Activated T-cell treated with anti-CD3 and anti-CD28 coated beads, Interleukin-2, amount 50 U/mL, for 48 hours (primary cell): Measurements from ENCODE around the gene EVX1.

ENCODE experiments used
- DNase-seq, 2 experiments: peaks; one replicate each; pipeline ENCODE4 v3.0.0-alpha.2; 2020

Gene EVX1

DNA sequence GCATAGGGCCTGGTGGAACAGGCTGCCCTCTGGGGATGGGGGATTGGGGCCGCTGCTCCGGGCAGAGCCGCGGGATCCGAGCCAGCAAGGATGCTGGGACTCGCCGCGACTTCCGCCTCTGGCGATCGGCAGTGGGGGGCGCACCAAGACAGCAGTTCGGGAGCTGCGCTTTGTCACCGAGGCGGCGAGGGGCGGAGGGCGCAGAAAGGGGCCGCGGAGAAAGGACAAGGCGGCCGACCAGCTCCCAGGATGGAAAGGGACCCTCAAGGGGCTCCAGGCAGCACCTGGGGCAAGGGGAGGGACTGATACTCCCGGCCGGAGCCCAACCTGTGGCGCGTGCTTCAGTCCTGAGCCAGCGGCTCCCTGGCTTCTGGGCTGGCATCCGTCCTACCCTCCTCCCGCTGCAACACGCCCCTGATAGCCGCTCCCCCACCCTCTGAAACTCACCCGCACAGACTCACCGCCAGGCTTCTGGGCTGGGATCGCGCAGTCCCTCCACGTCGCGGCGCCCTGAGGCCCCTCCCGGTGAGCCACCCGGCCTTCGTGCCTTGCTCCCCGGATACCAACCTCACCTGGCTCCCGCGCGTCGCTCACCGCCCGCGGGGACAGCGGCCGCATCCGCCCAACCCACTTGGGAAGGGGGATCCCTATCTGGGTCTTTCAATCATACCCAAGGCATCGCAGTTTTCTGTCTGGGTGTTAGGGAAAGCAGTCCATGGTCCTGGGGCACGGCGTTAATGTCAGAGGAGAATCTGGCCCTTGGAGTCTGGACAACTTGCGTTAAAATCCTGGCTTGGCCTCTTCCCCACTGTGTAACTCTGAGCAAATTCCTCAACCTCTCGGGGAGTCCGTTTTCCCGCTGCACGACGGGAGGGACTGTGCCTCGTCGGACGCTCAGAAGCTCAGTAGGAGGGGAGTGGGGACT is 7.0 kb upstream of the EVX1 start:
- DNase-seq: no peak

DNA sequence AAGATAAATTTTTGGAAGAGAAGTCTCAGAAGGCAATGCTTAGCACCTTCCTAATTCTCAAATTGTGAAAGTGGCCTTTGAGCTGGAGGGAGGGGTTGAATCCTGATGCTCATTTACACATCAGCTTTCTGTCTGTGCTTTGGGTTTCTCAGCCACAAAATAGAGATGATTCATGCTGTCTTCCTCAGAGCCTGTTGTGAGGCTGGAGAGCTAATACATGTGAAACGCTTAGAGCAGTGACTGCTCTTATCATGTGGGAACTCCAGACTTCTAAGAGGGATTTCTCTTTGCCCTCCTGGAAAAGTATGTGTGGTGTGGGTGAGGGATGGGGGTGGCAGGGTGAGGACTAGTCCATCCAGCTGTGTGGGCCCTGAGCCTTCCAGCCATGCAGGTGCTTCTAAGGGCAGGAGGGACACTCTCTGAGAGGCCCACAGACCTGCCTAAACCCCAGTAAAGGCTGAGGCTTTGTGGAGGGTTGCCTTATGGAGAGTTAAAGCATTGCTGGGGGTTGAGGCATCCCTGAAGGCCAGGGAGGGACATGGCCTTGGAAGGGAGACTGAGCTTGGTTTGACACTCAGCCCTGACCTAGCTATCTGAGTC is 4.8 kb upstream of the EVX1 start:
- DNase-seq: no peak

DNA sequence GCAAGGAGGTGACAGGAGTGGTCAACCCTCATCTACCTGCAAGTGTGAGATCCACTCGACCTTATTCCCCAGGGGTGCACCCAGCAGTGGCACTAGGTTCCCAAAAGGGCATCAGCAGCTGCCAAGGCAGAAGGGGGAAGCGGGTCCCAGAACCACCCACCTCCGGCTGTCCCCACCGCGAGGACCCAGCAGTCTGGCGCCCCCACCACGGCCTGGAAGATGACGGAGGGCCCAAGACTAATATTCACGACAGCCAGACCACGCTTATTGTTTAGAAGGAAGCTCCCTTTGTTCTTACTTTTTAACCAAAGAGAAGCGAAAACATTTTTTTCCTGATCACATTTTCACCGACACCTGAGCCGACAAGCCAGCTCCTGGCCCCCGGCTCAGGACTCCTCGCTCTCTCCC is 3.6 kb upstream of the EVX1 start:
- no peak for DNase-seq

DNA sequence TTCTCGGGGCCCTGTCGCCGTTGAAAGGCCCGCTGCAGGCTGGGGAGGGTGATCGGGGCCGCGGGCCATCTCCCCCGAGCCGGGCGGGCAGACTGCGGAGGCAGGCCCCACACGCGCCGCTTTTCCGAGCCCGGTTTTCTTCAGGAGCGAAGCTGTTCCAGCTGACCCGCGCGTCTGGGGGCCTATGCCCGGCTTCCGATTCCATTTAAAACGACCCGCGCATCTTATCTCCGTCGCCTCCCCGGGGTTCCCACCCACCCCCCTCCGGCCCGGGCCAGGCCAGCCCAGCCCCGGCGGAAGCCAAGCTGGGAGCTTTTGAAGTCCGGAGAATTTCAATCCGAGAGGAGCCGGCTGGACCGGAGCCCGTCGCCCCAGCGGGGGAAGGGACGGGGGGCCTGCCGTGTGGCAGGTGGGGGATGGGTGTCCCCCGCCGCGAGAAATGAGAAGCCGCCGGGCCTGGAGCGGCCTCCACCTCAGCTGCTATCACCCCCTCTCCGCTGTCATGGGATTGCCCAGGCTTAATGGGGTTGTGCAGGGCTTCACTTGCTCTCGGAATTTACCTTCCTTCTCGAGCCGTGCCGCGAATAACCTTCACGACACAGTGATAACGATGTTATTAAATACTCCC is 3.1 kb upstream of the EVX1 start:
- DNase-seq: no peak

DNA sequence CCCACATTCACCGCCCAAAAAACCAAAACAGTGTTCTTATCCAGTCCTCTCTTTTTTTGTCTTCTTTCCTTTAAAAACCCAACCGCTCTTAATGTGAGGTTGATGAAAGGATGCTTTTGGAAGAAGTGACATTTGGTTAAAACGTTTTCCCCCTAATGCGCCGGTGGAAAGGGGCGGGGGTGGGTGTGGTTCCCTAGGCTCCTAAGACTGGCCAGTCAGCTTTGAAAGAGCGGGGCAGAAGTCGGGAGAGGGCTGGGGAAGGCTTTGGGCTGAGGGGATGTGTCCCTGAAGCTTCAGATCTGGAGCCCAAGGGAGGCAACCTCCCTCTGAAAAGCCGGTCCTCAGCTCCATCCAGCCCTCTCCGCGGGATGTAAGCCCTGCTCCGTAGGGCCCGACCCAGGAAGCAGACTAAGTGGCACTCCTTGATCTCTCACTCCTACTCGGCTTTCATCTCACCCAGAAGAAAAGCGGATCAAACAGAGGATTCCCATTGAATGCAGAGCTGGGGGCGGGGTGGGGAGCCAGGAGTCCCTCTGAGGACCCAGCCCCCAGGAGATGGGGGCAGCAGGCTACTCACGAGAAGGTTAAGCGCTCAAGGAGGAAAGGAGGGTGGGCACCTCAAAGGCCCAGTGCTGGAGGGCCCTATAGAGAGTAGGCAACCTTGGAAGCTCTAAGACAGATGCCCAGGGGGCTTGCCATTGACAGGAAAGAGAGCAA is 2.4 kb upstream of the EVX1 start:
- DNase-seq: peak in 1 of 2 experiments; percentile 27

DNA sequence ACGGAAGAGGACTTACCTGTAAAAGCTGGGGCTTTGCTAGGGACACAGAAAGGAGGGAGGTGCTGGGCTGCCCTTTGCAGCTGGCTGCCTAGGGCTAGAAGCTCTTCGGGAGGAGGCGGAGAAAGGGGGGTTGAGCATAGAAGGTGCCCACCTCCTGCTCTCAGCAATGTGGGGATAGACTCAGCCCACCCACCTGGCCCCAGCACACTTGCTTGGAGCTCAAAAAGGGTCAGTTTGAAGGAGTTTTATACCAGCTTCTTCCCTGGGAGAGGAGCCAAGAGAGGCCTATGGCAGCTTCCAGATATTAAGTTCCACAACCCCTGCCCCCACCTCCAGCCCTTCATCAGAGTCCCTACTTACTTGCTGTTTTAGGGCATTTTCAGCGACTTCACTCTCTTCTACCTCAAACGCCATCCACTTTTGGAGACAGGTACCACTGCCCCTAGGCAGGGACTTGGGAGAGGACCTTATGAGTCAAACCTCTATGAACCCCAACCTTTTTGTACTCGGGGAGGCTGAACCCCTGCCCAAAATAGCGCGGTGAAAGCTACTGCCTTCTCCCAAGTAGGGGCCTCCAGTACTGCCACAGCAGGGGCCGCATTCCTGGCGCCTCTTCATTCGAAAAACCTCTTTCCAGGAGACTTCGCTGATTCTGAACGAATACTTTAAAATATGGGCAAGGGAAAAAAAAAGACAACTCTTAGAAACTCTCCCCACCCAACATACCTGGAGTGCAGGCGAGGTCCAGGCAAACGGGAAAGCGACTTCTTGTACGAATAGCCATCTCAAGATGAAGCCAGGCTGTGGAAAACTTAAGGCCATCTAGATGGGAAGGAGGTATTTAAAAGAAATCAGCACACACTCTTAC is 1.2 kb upstream of the EVX1 start:
- peak in 1 of 2 experiments; percentile 20 for DNase-seq

DNA sequence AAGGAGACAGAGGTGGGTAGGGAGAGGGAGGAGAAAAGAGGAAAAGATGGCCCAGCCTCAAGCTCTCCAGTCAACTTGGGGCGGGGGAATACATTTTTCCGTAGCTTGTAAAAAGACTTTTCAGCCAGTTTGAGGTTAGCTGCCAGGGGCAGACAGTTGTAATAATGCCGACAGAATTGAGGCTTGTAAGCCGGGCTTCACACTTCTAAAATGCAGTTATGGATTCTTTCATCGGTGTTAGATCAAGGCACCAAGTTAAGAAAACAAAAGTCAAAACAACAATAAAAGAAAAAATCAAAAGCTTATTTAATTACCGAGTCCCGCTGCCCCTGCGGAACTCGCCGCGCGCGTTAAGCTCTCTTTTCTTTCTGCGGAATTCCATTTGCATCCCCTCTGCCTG is 448 bp upstream of the EVX1 start:
- no peak for DNase-seq

DNA sequence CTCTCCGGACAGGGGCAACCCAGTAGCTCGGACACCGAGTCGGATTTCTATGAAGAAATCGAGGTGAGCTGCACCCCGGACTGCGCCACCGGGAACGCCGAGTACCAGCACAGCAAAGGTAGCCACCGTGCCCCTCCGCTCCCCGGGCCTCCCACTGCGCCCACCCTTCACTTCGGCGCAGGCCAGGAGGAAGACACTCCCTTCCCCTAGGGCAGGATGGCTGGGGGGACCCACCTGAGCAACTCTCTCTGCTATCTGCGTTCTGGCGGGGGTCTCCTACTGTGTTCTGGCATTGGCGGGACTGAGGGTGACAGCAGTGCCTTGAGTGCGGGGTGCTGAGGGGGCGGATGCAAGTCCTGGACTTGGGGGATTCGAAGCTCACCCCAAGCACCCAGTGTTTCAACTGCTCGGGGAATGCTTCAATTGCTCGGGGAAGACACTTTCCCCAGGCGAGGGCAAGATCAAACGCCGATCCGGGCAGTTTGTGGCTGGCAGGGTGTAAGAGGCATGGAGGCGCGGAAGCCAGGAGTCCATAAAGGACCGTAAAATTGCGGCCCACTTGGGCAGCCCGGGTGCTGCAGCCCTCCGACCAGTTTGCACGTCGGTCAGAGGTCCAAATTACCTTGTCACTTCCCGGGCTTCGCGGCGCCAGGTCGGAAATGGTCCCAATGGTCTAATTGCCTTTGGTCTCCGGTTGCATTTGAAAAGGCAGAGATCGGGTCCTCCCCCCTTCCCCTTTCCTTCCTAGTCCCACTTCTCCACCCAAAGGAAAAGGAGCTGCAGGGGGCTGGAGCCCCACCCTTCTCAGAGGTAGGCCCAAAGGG is 950 bp downstream of the EVX1 start:
- DNase-seq: peak in 1 of 2 experiments; percentile 31

DNA sequence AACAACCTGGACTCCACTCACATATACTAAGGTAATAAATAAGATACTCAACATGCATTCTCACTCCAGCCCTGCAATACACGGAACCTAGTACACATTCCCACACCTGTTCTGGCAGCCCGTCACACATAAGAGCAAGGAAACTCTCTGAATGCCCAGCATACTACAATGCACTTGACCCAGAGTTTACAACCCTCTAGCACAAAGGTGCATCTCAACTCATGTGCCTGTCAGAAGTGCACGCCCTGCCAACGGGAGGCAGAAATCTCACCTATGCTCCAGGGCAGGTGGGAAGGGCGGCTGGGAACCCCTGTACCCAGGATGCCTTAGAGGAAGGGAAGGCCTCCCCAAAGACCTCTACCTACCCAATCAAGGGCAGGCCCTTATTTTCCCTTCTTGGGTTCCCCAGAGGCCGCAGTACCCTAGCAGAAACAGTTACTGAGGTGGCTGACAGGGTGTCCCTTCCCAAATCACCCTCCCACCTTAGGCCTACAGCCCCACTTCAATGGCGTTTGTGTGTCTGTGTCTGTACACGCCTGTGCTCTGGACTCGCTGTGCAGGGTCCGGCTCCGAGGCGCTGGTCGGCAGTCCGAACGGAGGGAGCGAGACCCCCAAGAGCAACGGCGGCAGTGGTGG is 2.0 kb downstream of the EVX1 start:
- peak in 1 of 2 experiments; percentile 34 for DNase-seq

DNA sequence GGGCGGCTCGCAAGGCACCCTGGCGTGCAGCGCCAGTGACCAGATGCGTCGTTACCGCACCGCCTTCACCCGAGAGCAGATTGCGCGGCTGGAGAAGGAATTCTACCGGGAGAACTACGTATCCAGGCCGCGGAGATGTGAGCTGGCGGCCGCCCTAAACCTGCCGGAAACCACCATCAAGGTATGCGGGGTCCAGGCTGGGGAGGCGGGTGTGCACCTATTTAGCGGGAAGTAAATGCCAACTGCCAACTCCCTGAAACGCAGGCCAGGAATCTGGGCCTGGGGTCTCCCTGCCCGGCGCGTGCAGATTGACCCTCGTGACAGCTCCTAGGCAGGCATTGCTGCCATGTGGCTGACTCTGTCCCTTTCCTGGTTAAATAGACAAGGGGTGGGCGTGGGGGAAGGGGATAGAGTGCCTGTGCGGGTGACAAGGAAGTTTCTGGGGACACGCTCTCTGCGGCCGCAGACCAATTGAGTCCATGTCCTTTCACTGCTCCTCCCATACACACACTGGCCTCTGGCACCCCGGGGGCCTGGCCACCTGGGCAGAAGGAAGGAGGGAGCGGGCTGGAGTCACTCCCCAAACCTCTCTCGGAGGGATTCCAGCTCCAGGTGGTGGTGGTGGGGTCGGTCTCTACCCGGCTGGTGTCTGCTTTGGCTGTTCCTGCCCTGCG is 2.7 kb downstream of the EVX1 start:
- peak in 1 of 2 experiments; percentile 27 for DNase-seq

DNA sequence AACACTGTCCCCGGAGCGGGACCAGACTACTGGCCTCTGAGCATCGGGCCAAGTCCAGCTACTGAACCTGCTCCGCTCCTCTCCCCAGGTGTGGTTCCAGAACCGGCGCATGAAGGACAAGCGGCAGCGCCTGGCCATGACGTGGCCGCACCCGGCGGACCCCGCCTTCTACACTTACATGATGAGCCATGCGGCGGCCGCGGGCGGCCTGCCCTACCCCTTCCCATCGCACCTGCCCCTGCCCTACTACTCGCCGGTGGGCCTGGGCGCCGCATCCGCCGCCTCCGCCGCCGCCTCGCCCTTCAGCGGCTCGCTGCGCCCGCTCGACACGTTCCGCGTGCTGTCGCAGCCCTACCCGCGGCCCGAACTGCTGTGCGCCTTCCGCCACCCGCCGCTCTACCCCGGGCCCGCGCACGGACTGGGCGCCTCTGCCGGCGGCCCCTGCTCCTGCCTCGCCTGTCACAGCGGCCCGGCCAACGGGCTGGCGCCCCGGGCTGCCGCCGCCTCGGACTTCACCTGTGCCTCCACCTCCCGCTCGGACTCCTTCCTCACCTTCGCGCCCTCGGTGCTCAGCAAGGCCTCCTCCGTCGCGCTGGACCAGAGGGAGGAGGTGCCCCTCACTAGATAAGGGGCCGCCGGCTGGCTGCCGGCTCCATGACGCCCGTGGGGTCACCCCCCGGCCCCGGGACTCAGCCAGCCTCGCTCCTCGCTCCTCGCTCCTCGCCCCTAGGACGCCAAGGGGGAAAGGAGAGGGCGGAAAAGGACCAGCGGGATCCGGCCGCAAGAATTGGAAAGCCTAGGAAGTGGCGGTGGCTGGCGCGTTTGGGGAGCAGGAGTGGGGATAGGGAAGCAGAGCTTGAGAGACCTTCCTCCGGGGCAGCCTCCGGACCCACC is 3.4 kb downstream of the EVX1 start:
- DNase-seq: peak in 1 of 2 experiments; percentile 51

DNA sequence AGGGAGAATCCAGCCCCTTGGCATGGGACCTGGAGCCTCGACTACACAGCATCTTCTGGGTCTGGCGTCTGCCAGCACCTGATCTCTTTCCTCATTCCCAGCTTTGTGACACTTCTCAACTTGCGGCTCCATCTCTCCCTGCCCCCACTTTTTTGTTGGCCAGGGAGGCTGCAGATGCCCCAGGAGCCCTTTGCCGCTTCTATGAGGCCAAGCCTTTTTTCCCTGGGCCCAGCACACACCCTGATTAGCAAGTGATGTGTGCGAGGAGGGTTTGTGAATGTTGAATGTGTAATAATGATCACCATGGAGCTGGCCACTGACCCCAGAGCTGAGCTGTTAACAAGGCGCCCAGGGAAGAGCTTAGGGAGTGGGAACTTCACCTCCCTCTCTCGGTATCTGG is 4.4 kb downstream of the EVX1 start:
- DNase-seq: peak in 1 of 2 experiments; percentile 16

DNA sequence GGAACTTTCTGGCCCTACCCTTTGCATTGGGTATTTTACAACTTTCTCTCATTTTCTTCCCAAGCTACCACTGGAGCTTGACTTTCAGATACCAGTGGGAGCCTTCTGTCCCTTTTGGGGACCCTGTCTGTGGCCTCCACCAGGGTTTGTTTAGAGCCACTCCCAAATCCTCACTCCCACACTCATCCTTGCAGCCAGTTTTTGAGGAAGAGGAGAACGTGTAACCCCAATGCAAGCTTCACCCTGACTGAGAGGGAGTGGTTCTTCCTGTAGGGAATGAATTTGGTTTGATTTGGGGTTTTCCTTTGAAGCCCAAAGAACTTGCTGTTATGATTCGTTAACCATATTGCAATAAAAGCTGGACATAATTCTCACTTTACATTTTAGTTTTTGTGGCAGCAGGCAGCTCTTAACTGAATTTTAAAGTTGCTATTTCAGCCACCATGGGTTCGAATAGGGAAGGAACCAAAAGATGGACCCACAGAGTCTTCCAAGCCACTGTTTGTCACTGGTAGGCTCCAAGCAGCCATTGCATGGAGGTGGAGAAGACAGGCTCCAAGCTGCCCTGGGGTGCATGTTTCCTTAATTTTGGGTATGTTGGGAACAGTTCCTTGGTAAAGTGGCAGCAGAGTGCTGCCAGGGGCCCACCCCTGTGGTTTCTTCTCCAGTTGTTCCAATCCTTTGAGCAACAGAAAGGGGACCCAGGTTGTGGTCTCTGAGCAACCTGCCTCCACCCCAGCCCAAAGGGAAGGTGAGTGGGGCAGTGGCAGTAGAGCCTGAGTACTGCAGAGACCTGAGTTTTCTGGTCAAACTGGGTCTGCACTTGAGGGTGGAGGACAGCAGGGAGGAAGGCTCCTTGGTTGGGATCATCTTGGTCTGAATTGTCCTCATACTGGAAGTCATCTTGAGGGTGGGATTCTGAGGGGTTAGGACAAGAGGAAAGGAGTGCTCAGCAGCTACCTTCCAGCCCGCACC is 5.1 kb downstream of the EVX1 start:
- DNase-seq: no peak

DNA sequence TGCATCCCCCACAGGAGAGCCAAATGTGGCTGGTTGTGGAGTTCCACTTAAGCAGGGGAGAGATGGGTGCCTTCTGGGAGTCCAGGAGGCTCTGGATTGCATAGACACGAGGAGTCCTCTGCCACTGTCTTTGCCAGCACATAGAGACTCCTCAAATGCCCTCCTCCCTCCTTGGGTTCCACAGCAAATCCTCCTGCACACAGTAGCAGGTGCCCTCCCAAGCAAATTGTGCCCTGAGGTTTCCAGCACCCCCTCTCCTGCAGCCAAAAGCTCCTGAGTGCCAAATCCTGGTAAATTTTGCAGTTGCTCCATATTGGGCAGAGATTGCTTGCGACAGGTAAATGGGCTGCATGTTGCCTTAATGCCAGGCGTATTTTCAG is 5.8 kb downstream of the EVX1 start:
- no peak for DNase-seq

DNA sequence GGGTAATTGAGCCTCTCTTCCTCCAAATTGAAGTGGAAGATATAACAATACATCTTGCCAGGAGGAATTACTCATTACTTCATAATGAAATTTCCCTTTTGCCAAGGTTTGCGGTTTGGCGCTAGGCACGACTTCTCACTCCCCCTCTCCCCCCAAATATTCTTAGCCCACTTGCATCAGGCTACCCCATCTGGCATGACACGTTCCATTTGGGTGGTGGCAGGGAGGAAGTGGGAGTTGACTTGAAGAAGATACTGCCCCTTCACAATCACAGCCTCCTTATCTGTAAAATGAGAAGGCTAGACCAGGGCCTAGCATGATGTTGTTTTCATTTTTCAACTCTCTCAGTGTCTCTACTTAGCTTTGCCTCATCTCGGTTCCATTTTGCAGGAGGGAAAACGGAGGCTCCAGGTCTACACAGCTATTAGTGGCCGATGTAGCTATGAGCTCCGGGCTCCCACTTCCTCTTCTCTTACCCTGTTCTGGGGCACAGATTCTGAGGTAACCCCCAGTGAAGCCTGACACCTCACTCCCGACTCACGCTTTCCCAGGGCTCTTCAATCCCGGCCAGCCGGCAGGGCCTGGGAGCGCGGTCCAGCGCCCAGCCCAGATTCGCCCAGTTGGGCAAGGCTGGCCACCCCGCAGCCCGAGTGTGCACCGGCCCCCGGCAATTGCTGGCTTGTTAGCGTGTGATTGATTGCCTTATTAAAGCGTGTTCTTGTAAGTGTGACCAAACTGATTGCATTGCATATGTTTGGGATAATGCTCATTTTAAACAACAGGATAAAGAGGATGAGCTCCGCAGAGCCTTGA is 6.5 kb downstream of the EVX1 start:
- no peak for DNase-seq

DNA sequence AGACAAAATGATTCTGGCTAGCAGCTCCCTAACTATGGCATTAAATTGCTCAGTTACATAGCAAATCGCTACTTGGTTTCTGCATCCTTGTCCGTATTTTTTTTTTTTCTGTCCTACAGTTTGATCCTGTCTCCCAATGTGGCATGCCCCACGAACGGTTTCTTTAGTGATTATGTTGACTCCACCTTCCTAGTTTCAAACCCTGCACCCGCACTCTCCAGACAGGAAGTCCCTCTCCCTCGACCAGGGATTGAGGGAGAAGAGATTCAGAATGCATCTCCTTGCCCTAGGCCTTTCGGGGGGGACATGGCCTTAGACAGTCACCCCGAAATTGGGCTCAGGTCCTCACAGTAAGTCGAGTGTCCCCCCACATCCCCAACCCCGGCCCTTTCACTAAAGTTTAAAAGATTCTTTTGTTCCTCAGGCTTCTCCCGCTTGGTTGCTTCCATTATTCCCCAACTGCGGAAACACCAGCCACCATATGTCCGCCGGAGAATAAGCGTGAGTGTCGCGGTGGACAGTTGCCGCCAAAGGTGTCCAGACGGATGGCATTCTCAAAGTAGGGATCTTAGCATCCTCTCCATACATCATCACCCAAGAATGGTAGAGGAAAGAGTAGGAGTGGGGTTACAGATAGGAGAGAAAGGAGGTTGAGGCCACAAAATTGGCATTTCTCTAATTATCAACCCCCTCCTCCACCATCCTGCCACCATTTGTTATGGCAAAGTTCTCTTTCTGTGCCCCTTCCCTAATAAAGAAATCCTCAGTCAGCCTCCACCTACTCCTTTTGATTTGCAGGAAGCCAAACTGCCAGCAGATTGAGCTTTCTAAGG is 7.3 kb downstream of the EVX1 start:
- peak in 1 of 2 experiments; percentile 15 for DNase-seq
